SK-N-SH (cell line): ENCODE data around the gene CMBL.

Experiments
- CTCF ChIP-seq: fragments of 200-600 bp; sonication (generic); IDR thresholded peaks from 2 replicates; pipeline ENCODE4 v1.6.1; 2017; ENCODE audit warnings: antibody characterized with exemption, mild to moderate bottlenecking, moderate library complexity
- EZH2phosphoT487 ChIP-seq: fragments of 200-600 bp; sonication (generic); IDR thresholded peaks from 2 replicates; pipeline ENCODE4 v1.6.1; 2017; ENCODE audit warnings: low read depth, mixed run types, mild to moderate bottlenecking, antibody characterized with exemption, moderate library complexity, borderline replicate concordance
- IRF3 ChIP-seq: fragments of 150-350 bp; IDR thresholded peaks from 2 replicates; pipeline ENCODE4 v1.6.1; 2016; ENCODE audit warnings: mild to moderate bottlenecking, low read depth, low read length
- MXI1 ChIP-seq: IDR thresholded peaks from 2 replicates; pipeline ENCODE4 v1.6.1; 2012; ENCODE audit warnings: mild to moderate bottlenecking, low read depth, low read length, improper control_type of control experiment
- NFIC ChIP-seq: IDR thresholded peaks from 2 replicates; pipeline ENCODE4 v1.4.0; 2012; ENCODE audit warnings: borderline replicate concordance
- POLR2AphosphoS5 ChIP-seq: IDR thresholded peaks from 2 replicates; pipeline ENCODE4 v1.6.1; 2012; ENCODE audit warnings: low read depth, low read length
- RAD21 ChIP-seq: IDR thresholded peaks from 2 replicates; pipeline ENCODE4 v1.6.1; 2012; ENCODE audit warnings: mild to moderate bottlenecking, low read length
- RFX5 ChIP-seq: IDR thresholded peaks from 2 replicates; pipeline ENCODE4 v1.6.1; 2012; ENCODE audit warnings: mild to moderate bottlenecking, improper control_type of control experiment, low read length
- TAF1 ChIP-seq: IDR thresholded peaks from 2 replicates; pipeline ENCODE4 v1.6.1; 2012; ENCODE audit warnings: low read depth, mild to moderate bottlenecking, low read length, moderate library complexity, borderline replicate concordance
- USF1 ChIP-seq: IDR thresholded peaks from 2 replicates; pipeline ENCODE4 v1.4.0; 2012; ENCODE audit warnings: low read depth, borderline replicate concordance
- YY1 ChIP-seq: IDR thresholded peaks from 2 replicates; pipeline ENCODE4 v1.4.0; 2012; ENCODE audit warnings: low read depth, mild to moderate bottlenecking

GRCh38 chr5:10301842-10302610 is 5.7 kb downstream of the CMBL start:
- TF ChIP-seq USF1 (no peak), RAD21 (no peak), NFIC (no peak), CTCF (no peak), POLR2AphosphoS5 (no peak), RFX5 (no peak), TAF1 (no peak), MXI1 (no peak), EZH2phosphoT487 (no peak), IRF3 (no peak), YY1 (no peak)
